CD4-positive, alpha-beta T cell (primary cell): ENCODE data around the gene STRN4. TPM values are rescaled to one million over a fixed set of nuclear protein-coding genes. Genes with fewer than 3 reads are reported as not detected.
A peak's percentile ranks its signal among the peaks of the same experiment; 100 is the strongest.

Source experiments
- ATAC-seq: fragments of 200-7000 bp; cut with Tn5 transposase; one replicate; pipeline ENCODE4 v1.10.0; 2022; ENCODE audit warnings: mild to moderate bottlenecking; ENCODE audit not compliant: poor library complexity
- CTCF ChIA-PET: fragments of 350-600 bp; sonication (Branson Sonifier 250); formaldehyde crosslinking; loops from one replicate; lab custom pipeline; 2021; ENCODE audit warnings: antibody characterized with exemption, inconsistent platforms; lab: Charles Lee
- POLR2A ChIA-PET: fragments of 350-600 bp; sonication (Branson Sonifier 250); formaldehyde crosslinking; loops from one replicate; lab custom pipeline; 2021; ENCODE audit warnings: antibody characterized with exemption, inconsistent platforms; lab: Charles Lee
- DNase-seq, 14 experiments: peaks; one replicate each; pipeline ENCODE4 v3.0.0-alpha.2; 2013 to 2020; ENCODE audit warnings: mixed read lengths in 2 of 14
- H3K27ac ChIP-seq, 2 donors: one replicate each; pipeline versions ENCODE4 v1.5.1 to v1.7.0; 2013; ENCODE audit warnings: low read length in 2 of 2, low read depth in 1 of 2, mild to moderate bottlenecking in 1 of 2
- H3K27me3 ChIP-seq, 2 experiments: 1 replicate in 1 of 2; 2 replicates in 1 of 2; pipeline versions ENCODE4 v1.6.1 to v1.7.0; 2013; ENCODE audit warnings: low read length in 2 of 2, control low read depth in 1 of 2, mild to moderate bottlenecking in 1 of 2, moderate library complexity in 1 of 2; ENCODE audit not compliant: insufficient read depth in 2 of 2, control insufficient read depth in 1 of 2
- H3K36me3 ChIP-seq: one replicate; pipeline ENCODE4 v1.6.1; 2013; ENCODE audit warnings: low read length, control low read depth; ENCODE audit not compliant: insufficient read depth
- H3K4me1 ChIP-seq: one replicate; pipeline ENCODE4 v1.6.1; 2013; ENCODE audit warnings: low read length, control low read depth; ENCODE audit not compliant: insufficient read depth
- H3K4me3 ChIP-seq: one replicate; pipeline ENCODE4 v1.5.1; 2013; ENCODE audit warnings: mild to moderate bottlenecking, low read length, moderate library complexity
- H3K9me3 ChIP-seq, 2 experiments: 1 replicate in 1 of 2; 2 replicates in 1 of 2; pipeline versions ENCODE4 v1.6.1 to v1.7.0; 2013; ENCODE audit warnings: low read length in 2 of 2, mild to moderate bottlenecking in 2 of 2, control low read depth in 1 of 2, moderate library complexity in 1 of 2; ENCODE audit not compliant: control insufficient read depth in 1 of 2, insufficient read depth in 1 of 2
- H3K27ac Mint-ChIP-seq: one replicate; pipeline ENCODE4 v1.8.0; 2020; ENCODE audit warnings: mixed read lengths
- H3K27me3 Mint-ChIP-seq: one replicate; pipeline ENCODE4 v1.8.0; 2021; ENCODE audit warnings: mixed read lengths
- H3K36me3 Mint-ChIP-seq: one replicate; pipeline ENCODE4 v1.8.0; 2021; ENCODE audit warnings: low read depth, mixed read lengths
- H3K4me1 Mint-ChIP-seq: one replicate; pipeline ENCODE4 v1.8.0; 2021; ENCODE audit warnings: low read depth, mixed read lengths
- H3K4me3 Mint-ChIP-seq: one replicate; pipeline ENCODE4 v1.8.0; 2020; ENCODE audit warnings: mild to moderate bottlenecking, mixed read lengths
- H3K9me3 Mint-ChIP-seq: one replicate; pipeline ENCODE4 v1.8.0; 2020; ENCODE audit warnings: mixed read lengths
- CTCF ChIP-seq: fragments of 200-600 bp; IDR thresholded peaks from one replicate; pipeline ENCODE4 v1.8.0; 2022; ENCODE audit warnings: antibody characterized with exemption, mild to moderate bottlenecking
- intact Hi-C, 2 experiments: fragments of 100-400 bp; cut with DNase I in 1 of 2; cut with micrococcal nuclease in 1 of 2; formaldehyde crosslinking; loops; one replicate each; pipeline versions ENCODE4 v1.15.1 to v1.9.0; 2023 to 2025; cut with DNase I, micrococcal nuclease
- total RNA-seq, 174 experiments: library from RNA in 2 of 174; stranded (reverse) in 2 of 174; gene quantifications; one replicate each; pipeline ENCODE4 v1.2.3 and lab custom pipeline; 2021 to 2026

The STRN4 gene
- total RNA-seq, 2 experiments from 2014 or later: 90.0 to 94.0 TPM

DNA sequence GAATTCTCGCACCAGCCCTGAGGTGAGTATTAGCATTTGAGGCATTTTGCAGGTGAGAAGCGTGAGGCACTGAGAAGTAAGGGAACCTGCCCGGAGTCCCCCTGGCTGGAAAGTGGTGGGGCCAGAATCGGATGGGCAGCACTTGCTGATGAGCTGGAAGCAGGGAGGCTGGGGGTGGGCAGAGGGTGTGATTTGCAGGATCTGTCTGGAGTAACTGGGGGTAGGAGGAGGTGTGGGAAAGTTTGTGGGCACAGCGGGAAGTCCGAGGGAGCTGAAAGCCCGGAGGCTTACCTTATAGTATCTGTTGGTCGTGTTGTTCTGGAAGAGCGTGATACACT lies 49.4 kb downstream of the STRN4 start:
- DNase-seq (no peak), ATAC-seq (no peak)
- H3K27me3 Mint-ChIP-seq: no peaks in the 10 kb centered on the region
- no peaks in the 10 kb centered on the region for H3K4me1 Mint-ChIP-seq
- Histone ChIP-seq H3K9me3 (no peaks in the 10 kb centered on the region), H3K27me3 (no peaks in the 10 kb centered on the region), H3K27ac (no peak overlapping the region), H3K4me3 (no peak overlapping the region), H3K4me1 (no peaks in the 10 kb centered on the region), H3K36me3 (peaks cover 100% of the 10 kb centered on the region)
- ChIA-PET POLR2A (interaction anchor here (1.2 kb wide), 1 partner anchor 17 kb away, joined by 5 read pairs; no protein-coding TSS in a partner anchor), CTCF (no interaction called here)
- intact Hi-C loops: no loop called here
- H3K36me3 Mint-ChIP-seq: peaks cover 90% of the 10 kb centered on the region
- no peak for TF ChIP-seq CTCF
- no peaks in the 10 kb centered on the region for H3K9me3 Mint-ChIP-seq
- no peak overlapping the region for H3K27ac Mint-ChIP-seq
- no peak overlapping the region for H3K4me3 Mint-ChIP-seq

DNA sequence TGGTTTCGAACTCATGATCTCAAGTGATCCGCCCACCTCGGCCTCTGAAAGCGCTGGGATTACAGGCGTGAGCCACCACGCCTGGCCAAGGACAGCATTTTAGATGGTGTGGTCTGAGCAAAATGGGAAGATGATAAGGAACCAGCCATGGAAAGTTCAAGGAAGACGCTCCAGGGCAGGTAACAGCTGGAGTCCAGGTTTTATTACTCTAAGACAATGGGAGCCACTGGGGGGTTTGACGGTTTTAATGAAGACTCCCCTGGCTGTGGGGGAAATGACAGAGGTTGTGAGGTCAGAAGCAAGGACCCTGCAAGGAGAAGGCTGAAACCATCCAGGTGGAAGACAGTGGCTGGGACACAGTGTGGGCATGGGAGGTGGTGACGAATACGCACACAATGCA lies 50.2 kb downstream of the STRN4 start:
- TF ChIP-seq CTCF: no peak
- no peak overlapping the region for H3K27ac Mint-ChIP-seq
- CTCF ChIA-PET: no interaction called here
- no peak for DNase-seq
- H3K4me1 ChIP-seq: no peaks in the 10 kb centered on the region
- H3K36me3 Mint-ChIP-seq: peaks cover 90% of the 10 kb centered on the region
- POLR2A ChIA-PET: interaction anchor here (1.2 kb wide), 1 partner anchor 18 kb away, joined by 5 read pairs; no protein-coding TSS in a partner anchor
- peaks cover 100% of the 10 kb centered on the region for H3K36me3 ChIP-seq
- no peaks in the 10 kb centered on the region for H3K27me3 Mint-ChIP-seq
- H3K4me3 Mint-ChIP-seq: no peak overlapping the region
- no peak for ATAC-seq
- H3K9me3 Mint-ChIP-seq: no peaks in the 10 kb centered on the region
- no peak overlapping the region for H3K27ac ChIP-seq
- no peaks in the 10 kb centered on the region for H3K4me1 Mint-ChIP-seq
- H3K27me3 ChIP-seq: no peaks in the 10 kb centered on the region
- intact Hi-C loops: no loop called here
- H3K4me3 ChIP-seq: no peak overlapping the region
- H3K9me3 ChIP-seq: no peaks in the 10 kb centered on the region

- no peaks in the 10 kb centered on the region for H3K27me3 Mint-ChIP-seq
- H3K4me3 Mint-ChIP-seq: no peak overlapping the region
- H3K36me3 ChIP-seq: peaks cover 98% of the 10 kb centered on the region
- intact Hi-C loops: no loop called here
- no peak for DNase-seq
- H3K36me3 Mint-ChIP-seq: peaks cover 96% of the 10 kb centered on the region
- ChIA-PET CTCF (no interaction called here), POLR2A (no interaction called here)
- no peaks in the 10 kb centered on the region for H3K27me3 ChIP-seq
- ATAC-seq: no peak
- no peak overlapping the region for H3K27ac Mint-ChIP-seq
- no peaks in the 10 kb centered on the region for H3K4me1 ChIP-seq
- no peak for TF ChIP-seq CTCF
- peaks cover 4% of the 10 kb centered on the region for H3K4me1 Mint-ChIP-seq
- no peaks in the 10 kb centered on the region for H3K9me3 Mint-ChIP-seq
- H3K9me3 ChIP-seq: no peaks in the 10 kb centered on the region
- H3K27ac ChIP-seq: peak overlapping the region in 1 of 2 donors; percentile 0
- H3K4me3 ChIP-seq: no peak overlapping the region
These were observed 52.5 kb downstream of the STRN4 start for GRCh38 chr19:46693760-46694159.
